ENCODE data around the gene FAM76A.
"Not testable (repeated sequence)": the region's sequence is repeated elsewhere in the genome, so short reads cannot be mapped to it uniquely, and the experiment has no call there.

Gene FAM76A

DNA sequence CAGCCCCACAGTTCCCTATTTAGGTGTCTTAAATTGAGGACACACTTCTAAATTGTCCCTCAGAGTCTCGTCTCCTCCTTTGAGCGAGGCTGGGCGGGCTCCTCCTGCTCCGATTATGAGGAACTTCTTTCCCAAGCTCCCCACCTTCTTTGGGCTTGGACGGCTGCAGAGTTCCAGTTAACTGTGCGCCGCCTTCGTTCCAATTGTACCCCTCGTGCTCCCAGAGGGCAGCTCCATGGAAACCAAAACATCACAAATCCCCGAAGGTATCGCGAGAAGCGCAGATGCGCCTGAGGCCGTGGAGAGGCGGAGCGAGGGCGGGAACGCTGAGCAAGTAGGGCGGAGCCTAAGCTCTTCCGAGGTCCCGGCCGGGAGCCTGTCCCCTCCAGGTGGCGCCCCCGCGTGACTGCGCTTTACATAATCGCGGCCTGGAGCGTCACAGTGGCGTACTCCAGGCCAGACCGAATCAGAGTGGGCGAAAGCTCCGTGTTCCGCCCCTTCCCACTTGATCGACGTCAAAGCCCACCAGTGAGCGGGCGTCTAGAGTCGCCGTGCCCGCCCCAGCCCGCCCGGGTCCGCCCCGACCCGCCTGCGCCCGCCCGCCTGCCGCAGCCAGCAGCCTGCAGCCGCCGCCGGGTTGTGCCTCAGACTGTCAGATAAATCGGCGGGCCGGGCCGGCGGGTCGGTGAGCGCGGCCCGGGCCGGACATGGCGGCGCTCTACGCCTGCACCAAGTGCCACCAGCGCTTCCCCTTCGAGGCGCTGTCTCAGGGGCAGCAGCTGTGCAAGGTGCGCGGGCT is at the start of gene FAM76A:
Gene FAM76A (plus strand): TSS at position 588 of the 799 bp plus-strand sequence. CDS start 120 bp downstream, at position 708.
- peak; percentile 97 for DNase-seq (ENCODE audit: low spot score)

DNA sequence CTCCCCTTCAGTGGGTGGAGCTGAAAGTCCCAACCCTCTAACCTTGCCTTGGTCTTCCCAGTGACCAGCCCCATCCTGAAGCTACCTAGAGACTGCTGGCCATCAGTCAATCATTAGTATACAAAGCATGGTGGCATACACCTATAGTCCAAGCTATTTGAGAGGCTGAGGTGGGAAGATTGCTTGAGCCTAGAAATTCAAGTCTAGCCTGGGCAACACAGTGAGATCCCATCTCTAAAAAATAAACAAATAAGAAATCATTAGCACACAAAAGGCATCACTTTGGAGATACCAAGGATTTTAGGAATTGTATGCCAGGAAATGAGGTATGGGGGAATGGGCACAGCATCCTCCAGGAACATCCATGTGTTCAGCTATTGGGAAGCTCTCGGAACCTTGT is 49.4 kb upstream of the FAM76A start:
- no peak for DNase-seq (ENCODE audit: low spot score)

DNA sequence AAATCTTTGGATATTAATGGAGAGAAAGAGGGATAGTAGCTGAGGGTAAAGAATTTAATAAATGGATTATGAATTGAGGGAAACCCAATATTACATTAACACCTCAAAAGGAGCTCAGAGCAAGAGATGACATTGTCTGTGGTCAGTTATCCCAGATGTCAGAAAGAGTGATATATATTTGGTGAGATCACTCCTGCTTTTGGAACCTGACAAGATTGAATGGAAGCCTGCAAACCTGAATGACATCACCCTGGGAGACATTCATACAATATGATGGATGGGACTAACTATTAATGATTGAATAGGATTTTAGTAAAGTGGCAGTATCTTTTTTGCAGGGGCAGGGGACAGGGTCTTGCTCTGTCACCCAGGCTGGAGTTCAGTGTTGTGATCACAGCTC is 47.0 kb upstream of the FAM76A start:
- no peak for DNase-seq (ENCODE audit: low spot score)

DNA sequence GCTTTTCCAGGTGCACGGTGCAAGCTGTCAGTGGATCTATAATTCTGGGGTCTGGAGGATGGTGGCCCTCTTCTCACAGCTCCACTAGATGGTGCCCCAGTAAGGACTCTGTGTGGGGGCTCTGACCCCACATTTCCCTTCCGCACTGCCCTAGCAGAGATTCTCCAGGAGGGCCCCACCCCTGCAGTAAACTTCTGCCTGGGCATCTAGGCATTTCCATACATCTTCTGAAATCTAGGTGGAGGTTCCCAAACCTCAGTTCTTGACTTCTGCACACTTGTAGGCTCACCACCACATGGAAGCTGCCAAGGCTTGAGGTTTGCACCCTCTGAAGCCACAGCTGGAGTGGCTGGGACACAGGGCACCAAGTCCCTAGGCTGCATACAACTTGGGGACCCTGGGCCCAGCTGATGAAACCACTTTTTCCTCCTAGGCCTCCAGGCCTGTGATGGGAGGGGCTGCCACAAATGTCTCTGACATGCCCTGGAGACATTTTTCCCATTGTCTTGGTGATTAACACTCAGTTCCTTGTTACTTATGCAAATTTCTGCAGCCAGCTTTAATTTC is 45.5 kb upstream of the FAM76A start:
- not testable (repeated sequence) for DNase-seq (ENCODE audit: low spot score)

GRCh38 chr1:27681580-27681979 is 44.2 kb upstream of the FAM76A start:
- not testable (repeated sequence) for DNase-seq (ENCODE audit: low spot score)

DNA sequence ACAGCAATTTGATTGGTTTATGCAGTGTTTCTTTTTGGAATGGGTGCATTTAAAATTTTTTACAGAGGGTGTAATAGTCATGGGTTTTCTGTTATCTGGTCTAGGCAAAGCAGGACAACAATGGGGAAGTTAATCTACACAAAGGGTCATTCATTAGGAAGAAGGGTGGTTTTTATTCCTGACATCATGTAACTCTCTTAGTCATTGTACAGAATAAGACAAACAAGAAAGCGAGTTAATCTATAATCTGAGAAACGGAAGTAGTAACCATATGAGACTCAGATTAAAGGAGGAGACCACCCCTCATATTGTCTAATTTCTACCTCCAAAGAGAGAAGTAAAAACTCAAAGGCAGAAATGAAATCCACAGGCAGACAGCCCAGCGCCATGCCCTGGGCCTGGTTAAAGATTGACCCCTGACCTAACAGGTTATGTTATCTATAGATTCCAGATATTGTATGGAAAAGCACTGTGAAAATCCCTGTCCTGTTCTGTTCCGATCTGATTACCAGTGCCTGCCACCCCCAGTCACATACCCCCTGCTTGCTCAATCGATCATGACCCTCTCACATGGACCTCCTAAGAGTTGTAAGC is 43.3 kb upstream of the FAM76A start:
- DNase-seq (ENCODE audit: low spot score), result no peak

DNA sequence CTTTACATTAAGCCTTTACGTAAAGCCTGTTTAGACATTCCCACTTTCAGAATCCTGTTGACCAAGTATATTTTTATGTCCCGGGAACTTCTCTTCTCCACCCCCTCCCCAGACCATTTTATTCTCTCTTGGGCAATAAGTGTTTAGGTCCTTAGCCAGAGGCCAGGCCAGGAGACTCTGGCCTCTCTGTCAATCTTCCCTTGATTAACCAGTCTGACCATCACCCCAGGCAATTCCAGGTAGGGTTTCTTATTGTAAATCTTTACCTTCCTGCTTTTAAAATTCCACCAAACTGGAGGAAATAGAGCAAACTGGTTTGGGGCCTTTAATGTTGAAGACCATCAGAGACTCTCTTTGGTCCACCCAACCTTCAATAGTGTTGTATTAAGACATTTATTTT is 41.6 kb upstream of the FAM76A start:
- DNase-seq (ENCODE audit: low spot score), result no peak

- DNase-seq (ENCODE audit: low spot score), result peak; percentile 89
Measured at GRCh38 chr1:27686223-27686990, 39.4 kb upstream of the FAM76A start.

GRCh38 chr1:27687906-27688305 is 37.9 kb upstream of the FAM76A start:
- no peak for DNase-seq (ENCODE audit: low spot score)

GRCh38 chr1:27689423-27690173 is 36.2 kb upstream of the FAM76A start:
- DNase-seq (ENCODE audit: low spot score), result peak; percentile 82

DNA sequence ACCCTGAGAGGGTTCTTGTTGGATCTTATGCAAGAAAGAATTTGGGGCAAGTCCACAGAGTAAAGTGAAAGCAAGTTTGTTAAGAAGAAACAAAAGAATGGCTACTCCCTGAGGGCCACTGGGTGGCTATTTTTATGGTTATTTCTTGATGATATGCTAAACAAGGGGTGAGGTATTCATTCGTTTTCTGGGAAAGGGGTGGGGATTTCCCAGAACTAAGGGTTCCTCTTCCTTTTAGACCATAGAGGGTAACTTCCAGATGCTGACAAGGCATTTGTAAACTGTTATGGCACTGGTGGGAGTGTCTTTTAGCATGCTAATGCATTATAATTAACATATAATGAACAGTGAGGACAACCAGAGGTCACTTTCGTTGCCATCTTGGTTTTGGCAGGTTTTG is 35.6 kb upstream of the FAM76A start:
- no peak for DNase-seq (ENCODE audit: low spot score)

DNA sequence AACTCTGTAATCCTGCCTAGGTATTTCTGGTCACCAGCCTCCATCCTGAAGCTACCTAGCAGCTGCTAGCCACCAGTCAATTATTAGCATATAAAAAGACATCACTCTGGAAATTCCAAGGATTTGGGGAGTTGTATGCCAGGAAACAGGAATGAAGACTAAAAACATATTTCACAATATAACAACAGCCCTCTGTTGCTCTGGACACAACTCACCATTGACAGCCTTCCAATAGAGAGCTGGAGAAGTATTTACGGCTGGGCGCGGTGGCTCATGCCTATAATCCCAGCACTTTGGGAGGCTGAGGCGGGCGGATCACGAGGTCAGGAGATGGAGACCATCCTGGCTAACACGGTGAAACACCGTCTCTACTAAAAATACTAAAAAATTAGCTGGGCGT is 28.9 kb upstream of the FAM76A start:
- DNase-seq (ENCODE audit: low spot score), result not testable (repeated sequence)

GRCh38 chr1:27704958-27705357 is 20.8 kb upstream of the FAM76A start:
- DNase-seq (ENCODE audit: low spot score), result no peak

DNA sequence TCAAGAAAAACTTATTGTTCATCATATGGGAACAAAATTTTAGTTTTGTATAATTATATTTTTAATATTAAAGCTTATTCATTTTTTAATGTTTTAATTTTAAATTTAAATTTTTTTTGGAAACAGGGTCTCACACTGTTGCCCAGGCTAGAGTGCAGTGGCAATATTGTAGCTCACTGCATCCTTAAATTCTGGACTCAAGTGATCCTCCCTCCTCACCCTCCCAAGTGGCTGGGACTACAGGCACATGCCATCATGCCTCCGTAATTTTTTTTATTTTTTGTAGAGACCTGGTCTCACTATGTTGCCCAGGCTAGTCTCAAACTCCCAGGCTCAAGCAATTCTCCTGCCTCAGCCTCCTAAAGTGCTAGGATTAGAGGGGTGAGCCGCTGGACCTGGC is 20.2 kb upstream of the FAM76A start:
- no peak for DNase-seq (ENCODE audit: low spot score)

GRCh38 chr1:27710574-27710973 is 15.2 kb upstream of the FAM76A start:
- no peak for DNase-seq (ENCODE audit: low spot score)

DNA sequence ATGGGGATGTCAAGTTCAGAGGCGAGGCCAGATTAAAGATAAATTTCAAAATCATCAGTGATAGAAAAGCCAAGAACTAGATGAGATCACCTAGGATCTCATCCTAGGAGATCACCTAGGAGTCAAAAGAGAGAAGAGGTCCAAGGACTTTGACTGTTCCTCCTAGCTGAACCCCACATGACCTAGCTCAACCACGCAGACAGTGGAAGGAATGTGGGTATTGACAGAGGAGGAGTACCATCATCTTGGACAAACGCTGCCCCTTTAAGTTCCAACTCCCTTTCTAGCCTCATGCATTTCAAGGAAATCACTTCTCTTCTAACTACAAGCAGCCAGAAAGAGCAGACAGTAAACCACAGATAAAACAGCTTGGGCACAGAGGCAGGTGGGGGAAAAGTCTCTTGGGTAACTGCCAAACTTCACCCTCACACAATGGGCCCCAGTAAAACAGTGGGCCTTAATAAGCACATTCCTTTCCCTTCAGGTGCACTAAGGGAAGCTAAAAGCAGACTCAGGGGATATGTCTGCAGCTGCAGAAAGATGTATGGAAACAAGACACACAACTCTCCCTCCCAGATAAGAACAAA is 12.5 kb upstream of the FAM76A start:
- no peak for DNase-seq (ENCODE audit: low spot score)

GRCh38 chr1:27713869-27714513 is 11.8 kb upstream of the FAM76A start:
- DNase-seq (ENCODE audit: low spot score), result no peak

GRCh38 chr1:27716262-27716895 is 9.4 kb upstream of the FAM76A start:
- DNase-seq (ENCODE audit: low spot score), result no peak

DNA sequence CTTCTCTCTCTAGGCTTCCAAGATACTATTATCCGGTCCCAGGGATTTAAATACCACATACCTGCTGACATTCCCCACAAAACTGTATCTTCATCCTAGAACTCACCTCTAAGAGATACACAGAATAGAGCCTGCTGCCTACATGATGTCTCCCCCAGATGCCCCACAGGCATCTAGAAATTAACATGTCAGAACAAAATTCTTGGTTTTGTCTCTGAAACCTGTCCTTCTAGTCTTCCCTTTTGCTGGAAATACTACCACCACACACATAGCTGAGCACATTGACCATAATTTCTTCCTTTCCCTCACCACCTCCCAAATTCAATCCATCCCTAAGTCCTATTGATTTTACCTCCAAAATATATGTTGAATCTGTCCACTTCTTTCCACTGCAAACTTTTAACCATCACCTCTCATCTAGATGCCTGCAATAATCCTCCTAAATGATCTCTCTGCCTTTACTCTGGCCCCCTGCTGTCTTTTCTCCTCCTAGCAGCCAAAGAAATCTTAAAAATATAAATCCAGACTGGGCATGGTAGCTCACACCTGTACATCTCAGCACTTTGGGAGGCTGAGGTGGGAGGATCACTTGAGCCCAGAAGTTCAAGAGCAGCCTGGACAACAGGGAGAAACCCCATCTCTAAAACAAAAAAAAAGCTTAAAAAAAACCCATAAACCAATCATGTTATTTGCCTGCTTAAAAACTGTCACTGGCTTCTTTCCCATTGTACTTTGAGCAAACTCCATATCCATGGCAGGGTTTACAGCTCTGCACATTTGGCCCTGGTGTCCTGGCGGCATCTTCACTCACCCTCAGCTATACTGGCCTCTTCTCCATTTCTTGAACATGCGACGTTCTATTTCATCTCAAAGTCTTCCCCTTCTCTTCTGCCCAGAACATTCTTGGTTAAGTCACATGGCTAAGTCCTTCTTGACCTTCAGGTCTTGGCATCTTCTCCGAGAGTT is 6.2 kb upstream of the FAM76A start:
- peak; percentile 21 for DNase-seq (ENCODE audit: low spot score)

Measured in SW480 (cell line).